ENCODE data around the gene FZR1.
"Not testable (repeated sequence)": the region's sequence is repeated elsewhere in the genome, so short reads cannot be mapped to it uniquely, and the experiment has no call there.

The FZR1 gene

GRCh38 chr19:3570606-3571011, 64.5 kb downstream of the FZR1 start:
- DNase-seq (ENCODE audit: low read depth in 1 of 2, low spot score in 1 of 2), result no peak

DNA sequence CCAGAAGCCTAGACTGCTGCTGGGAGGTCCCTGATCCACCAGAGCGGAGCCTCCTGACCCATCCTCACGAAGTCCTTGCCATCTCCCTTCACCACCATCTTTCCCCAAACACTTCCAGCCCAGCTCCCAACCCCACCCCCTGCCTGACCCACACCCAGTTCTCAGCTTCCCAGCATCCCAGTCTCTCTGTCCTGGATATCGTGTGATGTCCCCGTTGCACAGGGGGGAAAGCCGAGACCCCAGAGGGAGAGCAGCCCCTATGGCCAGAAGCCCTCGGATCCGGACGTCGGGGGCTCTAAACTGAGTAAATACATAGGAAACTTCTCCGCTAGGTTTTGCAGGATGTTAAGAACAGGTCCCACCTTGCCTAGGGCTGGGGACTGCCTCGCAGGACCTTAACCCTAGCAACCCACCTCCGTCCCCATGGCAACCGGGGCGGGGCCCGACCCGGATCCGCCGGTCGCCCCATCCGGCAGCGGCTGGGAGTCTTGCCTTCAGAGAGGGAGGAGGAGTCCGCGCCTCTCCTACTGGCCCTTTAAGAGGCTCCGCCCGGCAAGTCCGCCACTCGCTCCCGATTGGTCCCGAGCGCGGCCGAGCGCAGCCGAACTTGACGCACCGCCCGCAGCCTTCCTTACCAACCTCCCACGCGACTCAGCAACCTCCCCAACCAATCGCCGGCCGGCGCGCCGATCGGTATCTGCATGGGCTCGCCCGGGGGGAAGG, 66.2 kb downstream of the FZR1 start:
- DNase-seq (ENCODE audit: low read depth in 1 of 2, low spot score in 1 of 2), result peak; percentile 98 to 100

- no peak for DNase-seq (ENCODE audit: low read depth in 1 of 2, low spot score in 1 of 2)
Observed at GRCh38 chr19:3572855-3573161, 66.7 kb downstream of the FZR1 start, which contains the start of gene HMG20B. HMG20B (plus strand) TSS chr19:3572944; CDS start chr19:3573310, 366 bp downstream.

GRCh38 chr19:3573162-3573857, 67.2 kb downstream of the FZR1 start:
- DNase-seq (ENCODE audit: low read depth in 1 of 2, low spot score in 1 of 2), result no peak

DNA sequence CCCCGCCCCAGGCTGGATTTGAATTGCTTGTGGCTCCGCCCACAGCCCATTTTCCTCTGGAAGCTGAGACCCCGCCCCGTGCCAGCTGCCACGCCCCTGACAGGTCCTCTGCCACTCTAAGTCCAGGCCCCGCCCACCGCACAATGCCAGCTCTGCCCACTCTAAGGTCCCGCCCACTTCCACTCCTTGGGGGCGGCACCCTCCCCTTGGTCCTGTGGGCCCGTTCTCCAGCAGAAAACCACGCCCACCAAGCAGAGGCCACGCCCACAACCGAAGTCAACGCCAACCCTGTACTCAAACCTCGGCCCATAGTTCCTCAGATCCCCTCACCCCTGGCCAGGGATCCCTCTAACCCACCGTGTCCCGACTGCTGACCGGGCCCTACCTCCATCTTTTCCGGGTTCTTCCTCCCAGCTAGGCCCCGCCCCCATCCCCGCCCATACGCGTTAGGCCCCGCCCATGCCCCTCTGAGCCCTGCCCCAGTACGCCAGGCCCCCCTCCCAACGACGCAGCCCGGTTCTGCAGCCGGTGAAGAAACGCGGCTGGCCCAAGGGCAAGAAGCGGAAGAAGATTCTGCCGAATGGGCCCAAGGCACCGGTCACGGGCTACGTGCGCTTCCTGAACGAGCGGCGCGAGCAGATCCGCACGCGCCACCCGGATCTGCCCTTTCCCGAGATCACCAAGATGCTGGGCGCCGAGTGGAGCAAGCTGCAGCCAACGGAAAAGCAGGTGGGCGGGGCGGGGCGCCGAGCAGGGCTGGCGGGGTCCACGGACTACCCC, 67.9 kb downstream of the FZR1 start:
- DNase-seq (ENCODE audit: low read depth in 1 of 2, low spot score in 1 of 2), result peak; percentile 64 to 67

GRCh38 chr19:3575260-3575741, 69.2 kb downstream of the FZR1 start:
- no peak for DNase-seq (ENCODE audit: low read depth in 1 of 2, low spot score in 1 of 2)

- no peak for DNase-seq (ENCODE audit: low read depth in 1 of 2, low spot score in 1 of 2)
Observed at GRCh38 chr19:3575949-3576673, 70.0 kb downstream of the FZR1 start.

DNA sequence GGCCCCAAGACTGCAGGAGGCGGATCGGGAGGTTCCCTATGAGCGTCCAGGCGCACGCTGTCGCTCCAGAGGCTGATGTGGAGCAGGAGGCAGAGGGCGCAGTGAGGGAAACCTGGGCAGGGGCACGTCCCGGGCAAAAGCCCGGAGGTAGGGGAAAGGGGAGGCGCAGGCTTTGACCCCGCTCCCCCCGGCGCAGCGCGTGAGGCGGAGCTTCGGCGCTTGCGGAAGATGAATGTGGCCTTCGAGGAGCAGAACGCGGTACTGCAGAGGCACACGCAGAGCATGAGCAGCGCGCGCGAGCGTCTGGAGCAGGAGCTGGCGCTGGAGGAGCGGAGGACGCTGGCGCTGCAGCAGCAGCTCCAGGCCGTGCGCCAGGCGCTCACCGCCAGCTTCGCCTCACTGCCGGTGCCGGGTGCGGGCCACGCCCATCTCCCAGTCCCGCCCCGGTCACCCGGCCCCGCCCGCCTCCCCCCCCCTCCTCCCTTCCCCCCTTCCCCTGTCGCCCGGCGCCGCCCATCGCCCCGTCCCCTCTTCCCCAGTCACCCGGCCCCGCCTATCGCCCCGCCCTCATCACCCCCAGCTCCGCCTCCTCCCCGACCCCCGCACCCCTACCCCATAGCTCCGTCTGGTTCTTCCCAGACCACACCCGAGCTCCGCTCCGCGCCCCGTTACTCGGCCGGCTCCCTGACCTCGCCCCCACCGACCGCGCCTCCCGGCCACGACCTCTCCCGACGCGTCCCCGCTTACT, 70.8 kb downstream of the FZR1 start:
- no peak for DNase-seq (ENCODE audit: low read depth in 1 of 2, low spot score in 1 of 2)

DNA sequence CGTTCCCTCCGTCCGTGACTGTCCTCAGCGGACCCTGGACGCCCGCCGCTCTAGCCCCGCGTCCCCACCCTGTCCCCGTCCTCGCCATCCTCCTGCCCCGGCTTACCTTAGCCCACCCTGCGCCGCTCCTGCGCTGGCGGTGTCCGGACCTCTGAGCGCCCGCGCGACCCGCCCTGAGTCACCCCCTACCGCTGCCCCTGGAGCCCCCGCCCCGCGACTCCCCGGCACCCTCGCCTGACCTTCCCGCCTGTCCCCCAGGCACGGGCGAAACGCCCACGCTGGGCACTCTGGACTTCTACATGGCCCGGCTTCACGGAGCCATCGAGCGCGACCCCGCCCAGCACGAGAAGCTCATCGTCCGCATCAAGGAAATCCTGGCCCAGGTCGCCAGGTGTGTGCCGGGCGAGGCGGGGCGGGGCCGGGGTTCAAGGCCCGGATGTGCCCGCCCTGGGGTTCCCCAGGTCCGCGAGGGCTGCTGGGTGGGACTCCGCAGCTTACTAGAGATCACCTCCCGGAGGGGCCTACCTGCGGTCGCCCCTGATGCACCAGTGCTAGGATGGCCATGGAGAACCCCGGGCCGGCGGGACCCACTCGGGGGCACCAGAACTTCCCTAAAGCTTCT, 71.7 kb downstream of the FZR1 start:
- no peak for DNase-seq (ENCODE audit: low read depth in 1 of 2, low spot score in 1 of 2)

- DNase-seq (ENCODE audit: low read depth in 1 of 2, low spot score in 1 of 2), result no peak
Observed at GRCh38 chr19:3578390-3578789, 72.3 kb downstream of the FZR1 start.

DNA sequence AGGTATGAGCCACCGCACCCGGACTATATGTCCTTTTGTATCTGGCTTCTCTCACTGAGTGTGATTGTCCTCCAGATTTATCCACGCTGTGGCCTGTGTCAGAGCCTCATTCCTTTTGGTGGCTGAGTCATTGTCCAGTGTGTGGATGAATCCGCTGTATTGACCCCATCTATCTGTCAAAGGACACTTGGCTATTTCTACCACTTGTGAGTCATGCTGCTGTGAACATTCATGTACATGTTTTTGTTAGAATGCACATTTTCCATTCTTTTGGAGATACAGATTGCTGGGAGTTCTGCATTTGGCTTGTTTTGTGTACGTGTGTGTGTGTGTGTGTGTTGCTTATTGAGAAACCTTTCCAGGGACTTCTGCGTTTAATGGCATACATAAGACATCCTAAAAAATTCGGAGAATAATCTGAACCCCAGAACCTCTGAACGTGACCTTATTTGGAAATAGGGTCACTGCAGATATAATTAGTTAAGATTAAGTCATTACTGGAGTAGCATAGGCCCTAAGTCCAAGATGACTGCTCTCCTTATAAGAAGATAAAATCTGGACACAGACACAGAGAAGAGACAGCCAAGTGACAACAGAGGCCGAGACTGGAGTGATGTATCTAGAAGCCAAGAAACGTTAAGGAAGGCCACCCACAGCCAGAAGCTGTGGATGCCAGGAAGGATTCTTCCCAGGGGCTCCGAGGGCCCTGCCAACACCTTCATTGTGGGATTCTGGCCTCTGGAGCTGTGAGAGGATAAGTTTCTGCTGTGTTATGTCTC, 74.2 kb downstream of the FZR1 start:
- no peak for DNase-seq (ENCODE audit: low read depth in 1 of 2, low spot score in 1 of 2)

DNA sequence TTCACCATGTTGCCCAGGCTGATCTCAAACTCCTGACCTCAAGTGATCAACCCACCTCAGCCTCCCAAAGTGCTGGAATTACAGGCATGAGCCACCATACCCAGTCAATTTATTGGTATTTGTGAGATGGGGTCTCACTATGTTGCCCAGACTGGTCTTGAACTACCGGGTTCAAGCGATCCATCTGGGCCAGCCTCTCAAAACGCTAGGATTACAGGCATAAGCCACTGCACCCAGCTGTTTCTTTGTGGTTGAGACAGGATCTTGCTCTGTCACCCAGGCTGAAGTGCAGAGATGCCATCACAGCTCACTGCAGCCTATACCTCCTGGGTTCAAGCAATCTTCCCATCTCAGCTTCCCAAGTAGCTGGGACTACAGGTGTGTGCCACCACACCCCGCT, 75.7 kb downstream of the FZR1 start:
- DNase-seq (ENCODE audit: low read depth in 1 of 2, low spot score in 1 of 2), result not testable (repeated sequence)

DNA sequence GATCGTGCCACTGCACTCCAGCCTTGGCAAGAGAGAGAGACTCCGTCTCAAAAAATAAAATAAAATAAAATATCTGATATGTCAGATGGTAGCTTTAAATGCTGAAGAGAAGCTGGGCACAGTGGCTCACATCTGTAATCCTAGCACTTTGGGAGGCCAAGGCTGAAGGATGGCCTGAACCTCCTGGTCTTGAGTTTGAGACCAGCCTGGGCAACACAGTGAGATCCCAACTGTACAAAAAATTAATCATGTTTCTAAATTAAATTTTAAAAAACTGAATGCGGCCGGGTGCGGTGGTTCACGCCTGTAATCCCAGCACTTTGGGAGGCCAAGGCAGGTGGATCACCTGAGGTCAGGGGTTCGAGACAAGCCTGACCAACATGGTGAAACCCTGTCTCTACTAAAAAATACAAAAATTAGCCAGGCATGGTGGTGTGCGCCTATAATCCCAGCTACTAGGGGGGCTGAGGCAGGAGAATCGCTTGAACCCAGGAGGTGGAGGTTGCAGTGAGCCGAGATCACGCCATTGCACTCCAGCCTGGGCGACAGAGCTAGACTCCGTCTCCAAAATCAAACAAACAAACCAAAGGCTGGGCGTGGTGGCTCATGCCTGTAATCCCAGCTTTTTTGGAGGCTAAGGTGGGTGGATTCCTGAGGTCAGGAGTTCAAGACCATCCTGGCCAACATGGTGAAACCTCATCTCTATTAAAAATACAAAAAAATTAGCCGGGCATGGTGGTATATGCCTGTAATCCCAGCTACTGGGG, 78.1 kb downstream of the FZR1 start:
- DNase-seq (ENCODE audit: low read depth in 1 of 2, low spot score in 1 of 2), result not testable (repeated sequence)

- no peak for DNase-seq (ENCODE audit: low read depth in 1 of 2, low spot score in 1 of 2)
Observed at GRCh38 chr19:3585301-3586126, 79.4 kb downstream of the FZR1 start, which contains the start of gene GIPC3. GIPC3 (plus strand) TSS chr19:3585478; CDS start chr19:3585598, 120 bp downstream.

DNA sequence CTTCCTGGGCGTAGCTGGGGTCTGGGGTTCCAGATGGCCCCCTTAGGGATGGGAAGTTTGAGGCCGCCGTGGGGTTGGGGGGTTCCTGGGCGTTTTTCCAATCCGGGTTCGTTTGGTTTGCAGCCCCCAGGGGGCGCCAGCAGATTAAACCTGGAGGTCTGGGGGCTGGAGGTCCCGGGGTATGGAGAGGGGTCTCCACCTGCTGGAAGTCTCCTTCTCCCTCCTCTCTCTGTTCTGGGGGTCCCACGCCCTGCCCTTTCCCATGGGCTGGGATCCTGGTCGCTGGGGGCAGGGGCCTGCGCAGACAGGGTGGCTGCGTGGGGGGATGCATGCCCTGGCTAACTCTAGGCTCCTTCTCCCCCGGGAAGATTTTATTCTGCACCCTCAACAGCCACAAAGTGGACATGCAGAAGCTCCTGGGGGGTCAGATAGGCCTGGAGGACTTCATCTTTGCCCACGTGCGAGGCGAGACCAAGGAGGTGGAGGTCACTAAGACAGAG, 80.1 kb downstream of the FZR1 start:
- DNase-seq (ENCODE audit: low read depth in 1 of 2, low spot score in 1 of 2), result no peak

- DNase-seq (ENCODE audit: low read depth in 1 of 2, low spot score in 1 of 2), result no peak
Observed at GRCh38 chr19:3586707-3587346, 80.7 kb downstream of the FZR1 start.
